Ishikawa (cell line): Measurements from ENCODE around the gene HLA-DOA.

Source experiments
- CEBPB ChIP-seq: IDR thresholded peaks from 2 replicates; pipeline ENCODE4 v1.6.1; 2012
- EP300 ChIP-seq: IDR thresholded peaks from 2 replicates; pipeline ENCODE4 v1.6.1; 2012; ENCODE audit warnings: borderline replicate concordance
- FOXM1 ChIP-seq: IDR thresholded peaks from 2 replicates; pipeline ENCODE4 v1.6.1; 2012; ENCODE audit warnings: low read depth, borderline replicate concordance
- RAD21 ChIP-seq: IDR thresholded peaks from 2 replicates; pipeline ENCODE4 v1.6.1; 2012; ENCODE audit warnings: low read depth
- TAF1 ChIP-seq: IDR thresholded peaks from 2 replicates; pipeline ENCODE4 v1.6.1; 2012; ENCODE audit warnings: low read depth, mild to moderate bottlenecking
- TEAD4 ChIP-seq: IDR thresholded peaks from 2 replicates; pipeline ENCODE4 v1.6.1; 2012
- TF ChIP-seq, protein P1 (sequence below): IDR thresholded peaks from 2 replicates; pipeline ENCODE4 v1.6.1; 2012
- TF ChIP-seq, protein P2 (sequence below): IDR thresholded peaks from 2 replicates; pipeline ENCODE4 v1.6.1; 2012; ENCODE audit warnings: low read depth, mild to moderate bottlenecking
- TF ChIP-seq, protein P3 (sequence below): IDR thresholded peaks from 2 replicates; pipeline ENCODE4 v1.6.1; 2012

DNA sequence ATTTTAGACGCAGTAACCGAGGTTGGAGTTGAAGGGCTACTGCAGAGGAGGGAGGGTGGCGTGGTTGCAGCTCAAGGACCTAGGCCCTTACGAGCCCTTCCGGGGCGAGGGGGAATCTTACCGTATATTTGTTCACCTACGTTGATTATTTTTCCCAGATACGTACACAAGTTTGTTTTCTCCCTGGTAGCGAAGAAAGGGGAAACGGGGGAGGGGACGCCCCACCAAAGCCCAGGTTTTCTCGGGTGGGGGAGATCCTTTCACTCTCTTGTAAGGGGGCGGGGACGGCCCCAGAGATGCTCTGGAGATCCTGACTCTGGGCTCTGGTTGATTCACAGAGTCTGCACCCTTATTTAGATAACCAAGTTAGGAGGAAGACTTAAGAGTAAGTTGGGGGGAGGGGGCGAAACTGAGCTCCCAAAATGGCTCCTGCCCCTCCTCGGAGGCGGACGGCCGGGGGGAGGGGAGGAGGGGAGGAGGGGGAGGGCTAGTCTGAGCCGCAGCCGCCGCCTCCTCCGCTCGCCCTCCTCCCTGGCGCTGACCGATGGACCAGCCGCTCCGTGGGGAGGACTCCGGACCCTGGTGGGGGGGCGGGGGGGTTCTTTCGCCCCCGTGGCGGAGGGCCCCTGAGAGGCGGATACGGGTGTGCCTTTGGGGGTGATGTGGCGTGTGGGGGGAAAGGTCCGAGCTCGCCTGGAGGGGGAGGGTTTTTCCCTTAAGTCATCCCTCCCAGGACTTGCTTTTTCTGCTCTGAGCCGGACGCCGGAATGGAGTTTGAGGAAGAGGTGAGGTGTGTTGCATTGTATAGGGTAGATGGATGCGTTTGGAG is 38.8 kb downstream of the HLA-DOA start:
- TF ChIP-seq EP300: no peak
- TF ChIP-seq RAD21: no peak
- no peak for TF ChIP-seq CEBPB
- no peak for TF ChIP-seq TAF1
- TF ChIP-seq TEAD4: no peak
- TF ChIP-seq, protein P1, sequence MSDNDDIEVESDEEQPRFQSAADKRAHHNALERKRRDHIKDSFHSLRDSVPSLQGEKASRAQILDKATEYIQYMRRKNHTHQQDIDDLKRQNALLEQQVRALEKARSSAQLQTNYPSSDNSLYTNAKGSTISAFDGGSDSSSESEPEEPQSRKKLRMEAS: no peak
- TF ChIP-seq, protein P2, sequence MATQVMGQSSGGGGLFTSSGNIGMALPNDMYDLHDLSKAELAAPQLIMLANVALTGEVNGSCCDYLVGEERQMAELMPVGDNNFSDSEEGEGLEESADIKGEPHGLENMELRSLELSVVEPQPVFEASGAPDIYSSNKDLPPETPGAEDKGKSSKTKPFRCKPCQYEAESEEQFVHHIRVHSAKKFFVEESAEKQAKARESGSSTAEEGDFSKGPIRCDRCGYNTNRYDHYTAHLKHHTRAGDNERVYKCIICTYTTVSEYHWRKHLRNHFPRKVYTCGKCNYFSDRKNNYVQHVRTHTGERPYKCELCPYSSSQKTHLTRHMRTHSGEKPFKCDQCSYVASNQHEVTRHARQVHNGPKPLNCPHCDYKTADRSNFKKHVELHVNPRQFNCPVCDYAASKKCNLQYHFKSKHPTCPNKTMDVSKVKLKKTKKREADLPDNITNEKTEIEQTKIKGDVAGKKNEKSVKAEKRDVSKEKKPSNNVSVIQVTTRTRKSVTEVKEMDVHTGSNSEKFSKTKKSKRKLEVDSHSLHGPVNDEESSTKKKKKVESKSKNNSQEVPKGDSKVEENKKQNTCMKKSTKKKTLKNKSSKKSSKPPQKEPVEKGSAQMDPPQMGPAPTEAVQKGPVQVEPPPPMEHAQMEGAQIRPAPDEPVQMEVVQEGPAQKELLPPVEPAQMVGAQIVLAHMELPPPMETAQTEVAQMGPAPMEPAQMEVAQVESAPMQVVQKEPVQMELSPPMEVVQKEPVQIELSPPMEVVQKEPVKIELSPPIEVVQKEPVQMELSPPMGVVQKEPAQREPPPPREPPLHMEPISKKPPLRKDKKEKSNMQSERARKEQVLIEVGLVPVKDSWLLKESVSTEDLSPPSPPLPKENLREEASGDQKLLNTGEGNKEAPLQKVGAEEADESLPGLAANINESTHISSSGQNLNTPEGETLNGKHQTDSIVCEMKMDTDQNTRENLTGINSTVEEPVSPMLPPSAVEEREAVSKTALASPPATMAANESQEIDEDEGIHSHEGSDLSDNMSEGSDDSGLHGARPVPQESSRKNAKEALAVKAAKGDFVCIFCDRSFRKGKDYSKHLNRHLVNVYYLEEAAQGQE: no peak
- TF ChIP-seq, protein P3, sequence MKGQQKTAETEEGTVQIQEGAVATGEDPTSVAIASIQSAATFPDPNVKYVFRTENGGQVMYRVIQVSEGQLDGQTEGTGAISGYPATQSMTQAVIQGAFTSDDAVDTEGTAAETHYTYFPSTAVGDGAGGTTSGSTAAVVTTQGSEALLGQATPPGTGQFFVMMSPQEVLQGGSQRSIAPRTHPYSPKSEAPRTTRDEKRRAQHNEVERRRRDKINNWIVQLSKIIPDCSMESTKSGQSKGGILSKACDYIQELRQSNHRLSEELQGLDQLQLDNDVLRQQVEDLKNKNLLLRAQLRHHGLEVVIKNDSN: no peak
- no peak for TF ChIP-seq FOXM1
